ENCODE measurements around the gene ZNF536. TPM values are rescaled to one million over a fixed set of nuclear protein-coding genes. Genes with fewer than 3 reads are reported as not detected.
"Not testable (repeated sequence)": the region's sequence is repeated elsewhere in the genome, so short reads cannot be mapped to it uniquely, and the experiment has no call there.

ZNF536 gene
- polyA plus RNA-seq, 3 donors, result 0.06 to 0.11 (median 0.07) TPM

DNA sequence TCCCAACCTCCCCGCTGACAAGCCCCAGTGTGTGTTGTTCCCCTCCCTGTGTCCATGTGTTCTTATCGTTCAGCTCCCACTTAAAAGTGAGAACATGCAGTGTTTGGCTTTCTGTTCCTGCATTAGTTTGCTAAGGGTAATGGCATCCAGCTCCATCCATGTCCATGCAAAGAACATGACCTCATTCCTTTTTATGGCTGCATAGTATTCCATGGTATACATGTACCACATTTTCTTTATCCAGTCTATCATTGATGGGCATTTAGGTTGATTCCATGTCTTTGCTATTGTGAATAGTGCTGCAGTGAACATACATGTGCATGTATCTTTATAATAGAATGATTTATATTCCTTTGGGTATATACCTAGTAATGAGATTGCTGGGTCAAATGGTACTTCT, 114.1 kb downstream of the ZNF536 start:
- 89 to 97% (median 92%) methylated on average over 2 of the region's 2 CpGs for WGBS, 3 donors
- H3K27ac ChIP-seq (ENCODE audit: low read depth, low read length), result not testable (repeated sequence)

DNA sequence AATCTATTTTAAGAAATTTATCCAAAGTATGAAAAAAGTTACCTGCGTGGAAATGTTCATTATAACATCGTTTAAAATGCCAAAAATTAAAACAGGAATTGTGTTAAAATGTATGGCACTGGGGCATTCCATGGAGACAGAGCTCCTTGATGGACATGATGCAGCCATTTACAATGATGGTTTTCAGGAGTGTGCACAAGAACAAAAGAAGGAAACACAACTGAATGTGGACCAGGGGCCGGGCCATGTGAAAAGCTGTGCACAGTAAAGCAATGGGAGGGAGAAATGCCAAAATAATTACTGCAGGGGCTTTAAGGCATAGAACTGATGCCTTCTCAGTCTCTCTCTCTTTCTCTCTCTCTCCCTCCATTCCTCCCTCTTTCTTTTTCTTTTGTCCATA, 115.0 kb downstream of the ZNF536 start:
- H3K27ac ChIP-seq (ENCODE audit: low read depth, low read length), result no peak overlapping the region
- WGBS, 3 donors, result 58 to 76% (median 73%) methylated on average over 3 of the region's 3 CpGs

DNA sequence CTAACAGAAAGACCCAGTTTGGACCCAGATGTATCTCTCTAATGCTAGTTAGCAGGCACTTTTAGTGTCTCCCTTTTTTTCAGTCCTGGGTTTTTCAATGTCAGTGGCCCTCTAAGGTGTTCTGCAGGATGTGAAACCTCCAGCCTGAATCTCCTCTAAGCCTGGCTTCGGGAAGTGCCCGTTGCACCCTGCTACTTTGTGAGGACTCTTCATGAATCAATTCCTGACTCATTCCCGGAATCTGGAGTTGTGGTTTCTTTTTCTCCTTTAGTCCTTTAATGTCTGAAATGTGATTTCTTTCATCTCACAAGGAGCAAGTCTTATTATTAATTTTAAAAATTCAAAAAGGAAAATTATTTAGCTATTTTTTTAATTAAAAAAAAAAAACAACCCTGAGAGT, 116.0 kb downstream of the ZNF536 start:
- WGBS, 3 donors, result 66 to 80% (median 75%) methylated on average over 3 of the region's 3 CpGs
- H3K27ac ChIP-seq (ENCODE audit: low read depth, low read length), result no peak overlapping the region

DNA sequence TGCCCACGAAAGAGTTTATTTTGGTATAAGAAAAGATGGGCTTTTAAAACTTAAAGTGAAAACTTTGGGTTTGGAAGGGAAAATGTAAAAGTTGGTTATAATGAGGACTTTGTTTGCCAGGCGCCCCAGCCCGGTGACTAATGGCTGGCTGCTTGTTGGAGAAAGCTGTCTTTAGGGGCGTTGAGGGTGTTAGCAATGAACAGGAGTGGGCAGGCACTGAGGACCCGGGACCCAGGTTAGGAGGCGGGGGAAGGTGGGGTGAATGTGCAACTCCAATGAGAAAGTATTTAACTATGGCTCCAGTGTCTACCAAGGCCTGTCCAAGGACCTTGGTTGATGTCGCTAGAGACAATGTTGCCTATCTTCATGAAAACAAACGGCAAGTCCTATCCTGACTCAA, 118.6 kb downstream of the ZNF536 start:
- 86 to 94% (median 90%) methylated on average over 8 of the region's 8 CpGs for WGBS, 3 donors
- no peak overlapping the region for H3K27ac ChIP-seq (ENCODE audit: low read depth, low read length)

DNA sequence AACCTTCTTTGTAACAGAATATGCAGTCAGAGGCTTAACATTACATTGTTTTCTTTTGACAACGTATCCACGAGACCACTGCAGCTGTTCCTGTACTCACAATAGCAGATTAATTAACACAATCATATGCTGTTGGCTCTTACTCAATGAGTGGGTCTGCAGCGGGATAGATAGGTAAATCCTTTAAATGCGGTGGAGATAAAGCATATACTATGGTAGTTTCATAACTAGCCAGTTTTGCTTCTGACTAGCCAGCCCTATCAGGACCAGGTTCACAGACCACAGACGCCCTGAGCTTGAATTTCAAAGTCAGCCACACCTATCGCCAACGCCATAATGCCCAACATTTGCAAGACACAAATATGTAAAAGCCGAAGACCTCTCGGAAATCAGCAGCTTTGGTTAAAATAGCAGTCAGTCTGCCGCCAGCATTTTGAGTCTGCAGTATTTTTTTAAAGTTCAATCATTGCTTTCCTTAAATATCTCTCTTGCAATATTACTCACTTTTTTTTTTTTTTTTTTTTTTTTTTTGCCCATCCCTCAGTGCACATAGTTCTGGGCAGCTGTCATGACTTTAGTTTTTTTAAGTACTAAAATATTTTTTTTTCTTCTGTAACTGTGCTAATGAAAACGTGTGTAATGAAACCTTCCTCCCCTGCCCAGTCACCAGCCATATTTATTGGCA, 120.5 kb downstream of the ZNF536 start:
- 41 to 43% (median 41%) methylated on average over 11 of the region's 11 CpGs for WGBS, 3 donors
- H3K27ac ChIP-seq (ENCODE audit: low read depth, low read length), result no peak overlapping the region

DNA sequence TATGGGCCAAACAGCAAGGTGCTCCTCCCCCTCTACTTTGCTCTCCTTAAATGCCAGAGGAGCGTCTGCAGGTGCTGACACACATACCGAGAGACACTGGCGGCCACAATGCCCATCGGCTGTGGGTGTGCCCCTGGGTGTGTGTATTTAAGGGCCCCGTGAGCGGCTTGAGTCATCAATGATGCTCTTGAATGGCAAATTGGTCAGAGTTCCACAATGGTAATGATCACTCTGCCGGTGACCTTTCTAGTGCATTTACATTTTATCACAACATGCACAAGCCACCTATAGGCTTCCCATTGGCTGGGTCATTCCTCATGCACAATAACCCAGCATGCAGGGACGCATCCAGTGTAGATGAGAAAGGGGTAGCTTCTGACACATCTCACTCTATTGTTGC, 124.8 kb downstream of the ZNF536 start:
- H3K27ac ChIP-seq (ENCODE audit: low read depth, low read length), result no peak overlapping the region
- WGBS, 3 donors, result 64 to 79% (median 77%) methylated on average over 8 of the region's 8 CpGs

DNA sequence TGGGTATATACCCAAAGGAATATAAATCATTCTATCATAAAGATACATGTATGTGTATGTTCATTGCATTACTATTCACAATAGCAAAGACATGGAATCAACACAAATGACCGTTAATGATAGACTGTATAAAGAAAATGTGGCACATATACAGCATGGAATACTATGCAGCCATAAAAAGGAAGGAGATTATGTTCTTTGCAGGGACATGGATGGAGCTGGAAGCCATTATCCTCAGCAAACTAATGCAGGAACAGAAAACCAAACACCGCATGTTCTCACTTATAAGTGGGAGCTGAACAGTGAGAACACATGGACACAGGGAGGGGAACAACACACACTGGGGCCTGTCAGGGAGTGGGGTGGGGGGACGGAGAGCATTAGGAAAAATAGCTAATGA, 125.9 kb downstream of the ZNF536 start:
- H3K27ac ChIP-seq (ENCODE audit: low read depth, low read length), result not testable (repeated sequence)
- WGBS, 3 donors, result 76 to 88% (median 88%) methylated on average over 3 of the region's 3 CpGs

DNA sequence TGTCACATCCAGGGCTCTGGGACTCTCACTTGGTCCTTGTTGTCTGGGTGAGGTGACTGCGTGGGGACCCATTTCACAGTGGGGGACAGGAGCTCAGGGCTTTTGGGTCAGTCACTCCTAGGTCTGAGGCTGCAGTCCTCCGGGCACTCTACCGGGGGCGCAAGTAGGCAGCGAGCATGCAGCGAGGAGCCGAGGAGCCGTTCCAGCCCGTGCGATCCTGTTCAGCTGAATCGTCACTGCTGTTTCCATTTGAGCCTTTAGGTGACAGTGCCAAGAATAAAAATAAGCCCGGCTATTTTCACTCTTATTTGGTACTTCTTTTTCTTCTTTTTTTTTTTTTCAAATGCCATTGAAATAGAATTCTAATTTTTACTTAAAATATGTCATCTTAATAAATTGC, 126.5 kb downstream of the ZNF536 start:
- WGBS, 3 donors, result 17 to 21% (median 19%) methylated on average over 12 of the region's 12 CpGs

DNA sequence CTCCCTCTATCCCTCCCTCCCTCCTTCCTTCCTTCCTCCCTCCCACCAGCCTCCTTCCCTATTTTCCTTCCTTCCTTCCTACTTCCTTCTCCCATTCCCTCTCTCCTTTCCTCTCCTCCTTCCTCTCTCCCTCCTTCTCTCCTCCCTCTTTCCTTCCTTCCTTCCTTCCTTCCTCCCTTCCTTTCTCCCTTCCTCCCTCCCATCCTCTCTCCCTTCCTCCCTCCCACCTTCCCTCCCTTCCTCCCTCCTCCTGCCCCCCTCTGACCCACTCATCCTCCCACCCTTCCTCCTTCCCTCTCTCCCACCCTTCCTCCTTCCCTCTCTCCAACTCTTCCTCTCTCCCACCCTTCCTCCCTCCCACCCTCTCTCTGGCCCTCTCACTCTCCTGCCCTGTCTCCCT, 132.1 kb downstream of the ZNF536 start:
- H3K27ac ChIP-seq (ENCODE audit: low read depth, low read length), result no peak overlapping the region

More for the DNA sequence above, 126.5 kb downstream of the ZNF536 start:
- H3K27ac ChIP-seq (ENCODE audit: low read depth, low read length), result no peak overlapping the region

DNA sequence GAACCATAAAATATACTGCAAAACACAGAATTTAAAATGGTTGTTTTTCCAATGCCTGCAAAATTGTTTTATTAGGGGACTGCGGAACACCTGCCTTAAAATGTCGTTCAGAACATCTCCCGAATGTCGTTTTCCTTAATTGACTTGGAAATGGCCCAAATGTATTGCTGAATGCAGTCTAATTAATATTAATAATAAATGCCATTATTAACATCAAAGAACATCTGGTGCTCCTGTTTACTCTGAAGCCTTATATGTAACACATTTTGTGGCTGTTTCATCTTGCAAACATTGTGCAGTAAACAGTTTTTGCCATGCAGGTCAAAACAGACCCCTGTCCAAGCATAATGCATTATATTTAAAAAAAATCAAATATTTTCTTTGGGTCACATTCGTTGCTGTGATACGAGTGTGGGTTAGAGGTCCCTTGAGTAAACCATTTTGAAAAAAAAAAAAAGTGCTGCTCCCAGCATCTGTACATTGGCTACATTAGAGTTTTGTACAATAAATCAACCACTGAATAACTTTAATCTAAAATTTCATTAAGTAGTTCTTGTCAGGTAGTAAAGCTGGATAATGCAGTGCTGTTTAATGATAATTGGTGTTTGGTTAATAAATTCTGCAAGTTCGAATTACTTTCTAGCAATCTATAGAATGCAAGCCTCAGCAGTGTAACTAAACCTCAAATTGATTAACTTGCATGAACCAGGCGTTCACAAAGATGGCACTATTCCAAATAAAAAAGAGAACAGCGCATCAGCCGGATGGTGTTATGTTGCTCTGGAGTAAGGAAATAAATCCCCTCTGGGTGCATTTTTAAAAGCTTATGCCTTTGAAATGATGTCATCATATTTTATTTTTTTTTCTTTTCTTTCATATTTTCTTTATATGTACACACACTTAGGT, 140.2 kb downstream of the ZNF536 start:
- WGBS, 3 donors, result 31 to 46% (median 44%) methylated on average over 10 of the region's 10 CpGs
- no peak overlapping the region for H3K27ac ChIP-seq (ENCODE audit: low read depth, low read length)

DNA sequence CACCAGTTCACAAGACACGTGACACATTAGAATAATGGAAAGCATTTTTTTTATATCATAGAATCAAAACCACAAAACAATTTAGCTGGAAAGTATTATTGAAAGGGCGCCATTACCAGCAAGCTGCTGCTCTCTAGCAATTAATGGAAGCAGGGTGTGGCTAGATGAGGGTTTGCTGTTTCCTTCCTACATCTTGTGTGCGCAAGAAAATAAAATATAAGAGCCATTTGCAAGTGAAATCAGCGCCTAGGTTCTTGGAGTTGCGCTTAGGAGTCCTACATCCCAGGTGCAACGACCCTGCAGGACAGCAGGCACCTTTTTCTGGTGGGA, 140.9 kb downstream of the ZNF536 start:
- H3K27ac ChIP-seq (ENCODE audit: low read depth, low read length), result no peak overlapping the region
- 61 to 71% (median 66%) methylated on average over 6 of the region's 6 CpGs for WGBS, 3 donors

DNA sequence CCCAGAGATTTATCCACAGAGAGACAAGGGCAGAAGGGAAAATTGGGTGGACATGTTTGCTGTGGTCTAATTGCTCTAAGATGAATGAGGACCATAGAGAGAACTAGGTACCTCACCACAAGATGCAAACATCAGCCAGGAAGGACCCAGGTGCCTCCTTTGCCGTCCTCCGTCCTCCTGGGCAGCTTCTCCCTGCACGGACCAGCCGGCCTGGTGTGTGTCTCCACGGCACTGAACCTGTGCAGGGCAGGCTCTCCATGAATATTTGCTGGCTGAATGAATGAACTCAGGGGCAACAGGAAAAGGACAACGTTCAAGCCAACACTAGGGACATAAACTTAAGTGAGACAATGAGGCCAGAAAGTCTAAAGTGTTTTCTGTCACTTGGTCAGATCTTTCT, 143.9 kb downstream of the ZNF536 start:
- WGBS, 3 donors, result 84 to 85% (median 84%) methylated on average over 6 of the region's 6 CpGs
- H3K27ac ChIP-seq (ENCODE audit: low read depth, low read length), result no peak overlapping the region

DNA sequence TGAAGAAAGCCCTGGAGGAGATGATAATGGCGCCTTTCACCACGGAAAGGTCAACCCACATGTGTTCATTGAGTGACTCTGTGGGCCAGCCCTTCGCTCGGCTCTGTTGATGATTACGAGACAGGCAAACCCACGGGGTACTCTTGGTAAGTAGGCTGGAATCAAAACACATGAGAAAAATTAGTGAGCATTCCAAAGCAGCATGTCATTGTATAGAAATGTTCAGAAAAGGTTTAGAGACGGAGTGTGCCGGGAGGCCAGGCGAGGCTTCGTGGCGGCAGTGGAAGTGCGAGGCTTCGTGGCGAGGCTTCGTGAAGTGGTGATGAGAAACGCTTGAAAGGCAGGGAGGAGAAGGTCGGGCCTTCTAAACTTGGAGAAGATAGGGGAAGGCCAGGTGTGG, 144.3 kb downstream of the ZNF536 start:
- 87 to 93% (median 91%) methylated on average over 17 of the region's 17 CpGs for WGBS, 3 donors
- no peak overlapping the region for H3K27ac ChIP-seq (ENCODE audit: low read depth, low read length)

DNA sequence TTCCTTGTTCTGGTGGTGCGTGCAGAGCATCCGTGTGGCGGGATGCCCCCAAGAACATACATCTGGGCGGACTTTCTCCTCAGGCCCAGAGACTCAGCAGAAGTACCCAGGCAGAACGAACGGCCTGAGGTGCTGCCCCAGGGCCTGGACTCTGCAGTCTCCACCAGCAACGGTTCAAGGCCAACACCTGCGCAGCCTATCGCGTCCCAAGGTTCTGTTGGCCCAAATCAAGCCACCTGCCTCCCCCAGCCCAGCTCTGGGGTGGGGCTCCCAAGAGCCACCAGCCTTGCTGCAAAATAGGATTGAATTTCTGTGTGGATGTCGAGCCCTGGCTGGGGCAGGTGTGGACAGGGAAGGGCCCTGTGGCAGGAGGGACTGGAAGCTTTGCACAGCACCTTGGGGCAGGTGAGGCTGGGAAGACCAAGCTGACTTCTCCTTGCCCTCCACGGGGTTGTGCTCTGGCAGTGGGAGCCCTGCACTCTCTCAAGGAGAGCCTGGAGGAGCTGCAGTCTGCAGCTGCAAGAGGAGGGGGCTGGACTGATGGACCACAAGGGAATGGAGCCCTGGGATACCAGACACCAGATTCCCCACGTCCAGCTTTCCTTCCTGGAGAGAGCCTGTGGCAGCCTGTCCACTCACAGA, 146.9 kb downstream of the ZNF536 start:
- WGBS, 3 donors, result 74 to 84% (median 80%) methylated on average over 13 of the region's 13 CpGs
- no peak overlapping the region for H3K27ac ChIP-seq (ENCODE audit: low read depth, low read length)

DNA sequence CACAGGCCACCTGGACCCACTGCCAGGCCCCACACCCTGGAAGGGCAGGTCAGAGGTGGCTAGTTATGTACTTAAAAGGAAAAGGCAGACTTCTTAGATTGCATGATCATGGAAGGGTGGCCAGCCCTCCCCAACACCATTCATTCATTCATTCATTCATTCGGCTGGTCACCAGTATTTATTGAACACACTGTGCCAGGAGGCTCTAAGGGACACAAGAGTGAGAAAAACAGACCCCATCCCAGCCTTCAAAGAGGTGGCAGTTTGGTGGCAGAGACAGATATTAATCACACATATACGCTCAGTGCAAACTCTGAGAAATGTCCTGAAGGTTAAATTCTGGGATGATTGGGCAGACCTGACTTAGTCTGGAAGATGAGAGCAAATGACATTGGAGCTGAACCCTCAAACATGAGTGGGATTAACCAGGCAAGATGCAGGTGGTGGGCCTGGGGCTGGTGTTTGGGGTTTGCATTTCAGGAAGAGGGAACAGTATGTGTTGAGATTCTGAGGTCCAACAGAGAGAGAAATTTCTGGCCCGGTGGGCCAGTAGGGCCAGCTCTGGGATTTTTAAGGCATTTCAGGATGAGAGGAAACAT, 147.5 kb downstream of the ZNF536 start:
- no peak overlapping the region for H3K27ac ChIP-seq (ENCODE audit: low read depth, low read length)
- WGBS, 3 donors, result 71 to 90% (median 88%) methylated on average over 3 of the region's 3 CpGs

DNA sequence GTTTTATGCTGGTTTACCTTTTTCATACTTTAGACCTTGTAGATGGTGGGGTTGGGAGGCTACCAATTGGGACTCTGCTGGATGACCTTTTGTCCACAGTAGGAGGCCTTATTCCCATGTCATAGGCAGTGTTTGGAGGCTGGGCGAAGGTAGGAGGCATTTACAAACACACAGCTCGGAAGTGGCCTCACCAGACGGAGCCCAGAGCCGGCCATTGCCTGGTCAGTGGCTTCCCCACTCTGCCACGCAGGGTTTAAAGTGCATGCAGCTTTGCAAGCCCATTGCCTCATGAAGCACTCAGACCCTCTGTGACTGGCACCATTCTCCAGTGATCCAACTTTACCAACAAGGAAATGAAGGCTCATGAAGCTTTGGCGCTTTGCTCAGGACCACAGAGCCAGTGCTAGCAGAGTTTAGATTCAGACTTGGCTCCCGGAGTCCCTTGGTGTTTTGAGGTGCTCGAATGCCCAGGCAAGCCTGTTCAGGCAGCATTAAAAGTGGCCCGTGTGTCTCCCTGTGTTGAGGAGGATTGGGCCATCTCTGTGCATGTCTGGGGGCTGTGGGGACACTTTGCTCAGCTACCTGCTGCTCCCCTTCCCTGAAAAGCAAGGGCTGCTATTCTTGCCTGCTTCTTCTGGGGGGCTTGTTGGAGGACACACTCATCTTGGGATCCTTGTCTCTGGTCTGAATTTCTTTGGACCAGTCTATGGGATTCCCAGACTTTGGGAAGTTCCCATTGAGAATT, 148.7 kb downstream of the ZNF536 start:
- H3K27ac ChIP-seq (ENCODE audit: low read depth, low read length), result no peak overlapping the region
- 82 to 86% (median 83%) methylated on average over 9 of the region's 9 CpGs for WGBS, 3 donors

DNA sequence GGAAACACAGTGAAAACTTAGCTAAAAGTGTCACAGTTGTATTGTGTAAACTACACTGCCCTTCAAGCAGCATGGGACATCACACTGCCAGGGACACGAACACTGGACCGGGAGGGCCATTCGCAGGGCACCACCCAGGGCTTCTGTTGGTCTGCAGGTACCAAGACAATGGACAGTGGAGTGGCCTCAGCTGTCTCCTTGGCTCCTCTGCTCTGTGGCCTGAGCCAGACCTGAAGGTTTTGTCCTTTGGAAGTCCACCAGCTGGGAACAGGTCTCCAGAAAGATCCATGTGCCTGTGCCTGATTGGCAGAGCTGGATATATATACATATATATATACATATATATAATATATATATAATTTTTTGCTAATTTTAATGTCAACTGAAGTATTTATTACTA, 149.8 kb downstream of the ZNF536 start:
- WGBS, 3 donors, result 81 to 93% (median 87%) methylated on average over 3 of the region's 3 CpGs

DNA sequence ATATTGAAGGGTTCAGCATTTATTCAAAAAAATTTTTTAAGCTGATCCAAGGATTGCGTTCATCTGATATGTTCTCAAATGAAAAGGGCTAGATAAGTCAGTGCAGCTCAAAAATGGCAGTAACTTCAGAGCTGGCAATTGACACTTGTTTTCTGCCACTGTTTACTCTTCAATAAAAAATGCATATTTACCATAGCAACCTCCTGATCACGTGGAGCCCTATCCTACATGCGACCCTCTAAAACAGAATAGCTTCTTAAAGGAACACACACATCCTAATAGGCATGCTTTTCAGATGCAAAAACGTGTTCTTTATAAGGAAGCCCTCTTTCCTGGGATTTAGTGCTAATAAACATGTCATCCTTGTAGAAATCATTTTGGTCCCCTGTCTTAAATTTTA, 150.2 kb downstream of the ZNF536 start:
- WGBS, 3 donors, result 29 to 37% (median 33%) methylated on average over 4 of the region's 4 CpGs

More for the DNA sequence above, 149.8 kb downstream of the ZNF536 start:
- no peak overlapping the region for H3K27ac ChIP-seq (ENCODE audit: low read depth, low read length)

More for the DNA sequence above, 150.2 kb downstream of the ZNF536 start:
- H3K27ac ChIP-seq (ENCODE audit: low read depth, low read length), result no peak overlapping the region

All from adipose tissue (tissue), 3 donors.